ENCODE results near the gene KIF17.

The KIF17 gene

GRCh38 chr1:20723537-20724363 lies 5.9 kb upstream of the KIF17 start:
- no peak for TF ChIP-seq CTCF (IDR thresholded peaks at IDR 0.05)
- Histone ChIP-seq H3K4me1 (no peaks in the 10 kb centered on the region), H3K36me3 (no peaks in the 10 kb centered on the region), H3K27me3 (peaks cover 0 to 16% of the 10 kb centered on the region in 2 donors), H3K27ac (no peak overlapping the region), H3K4me3 (no peak overlapping the region), H3K9me3 (no peaks in the 10 kb centered on the region)
- intact Hi-C loops (cut with DNase I; ENCODE audit: low total_unique reads) = no loop called here
- DNase-seq = peak; percentile 11 to 58

- H3K9me3 ChIP-seq = no peaks in the 10 kb centered on the region
- peaks cover 0 to 10% of the 10 kb centered on the region in 2 donors for H3K27me3 ChIP-seq
- H3K4me1 ChIP-seq = peaks cover 0 to 1% (median under 1%) of the 10 kb centered on the region in 4 donors
- H3K27ac ChIP-seq = no peak overlapping the region
- H3K4me3 ChIP-seq = no peak overlapping the region
- intact Hi-C loops (cut with DNase I; ENCODE audit: low total_unique reads) = no loop called here
- no peak for DNase-seq
- no peaks in the 10 kb centered on the region for H3K36me3 ChIP-seq
- no peak for TF ChIP-seq CTCF (IDR thresholded peaks at IDR 0.05)
Measured at GRCh38 chr1:20723159-20723536, 5.3 kb upstream of the KIF17 start.

- no peak overlapping the region for H3K27ac ChIP-seq
- intact Hi-C loops (cut with DNase I; ENCODE audit: low total_unique reads) = no loop called here
- H3K4me3 ChIP-seq = no peak overlapping the region
- TF ChIP-seq CTCF (IDR thresholded peaks at IDR 0.05) = no peak
- H3K27me3 ChIP-seq = peaks cover 0 to 13% of the 10 kb centered on the region in 2 donors
- H3K9me3 ChIP-seq = no peaks in the 10 kb centered on the region
- peak; percentile 18 to 61 for DNase-seq
- peaks cover 0 to 14% (median 10%) of the 10 kb centered on the region in 4 donors for H3K4me1 ChIP-seq
- H3K36me3 ChIP-seq = no peaks in the 10 kb centered on the region
Measured at GRCh38 chr1:20721117-20722061, 3.6 kb upstream of the KIF17 start.

GRCh38 chr1:20720631-20721091 lies 2.9 kb upstream of the KIF17 start:
- H3K9me3 ChIP-seq = no peaks in the 10 kb centered on the region
- intact Hi-C loops (cut with DNase I; ENCODE audit: low total_unique reads) = no loop called here
- no peak overlapping the region for H3K27ac ChIP-seq
- no peaks in the 10 kb centered on the region for H3K36me3 ChIP-seq
- no peak overlapping the region for H3K4me3 ChIP-seq
- H3K27me3 ChIP-seq = peaks cover 0 to 20% of the 10 kb centered on the region in 2 donors
- H3K4me1 ChIP-seq = peaks cover 0 to 14% (median 10%) of the 10 kb centered on the region in 4 donors
- peak; percentile 17 to 57 for DNase-seq
- no peak for TF ChIP-seq CTCF (IDR thresholded peaks at IDR 0.05)

- Histone ChIP-seq H3K4me3 (no peak overlapping the region), H3K36me3 (no peaks in the 10 kb centered on the region), H3K27me3 (peaks cover 0 to 24% of the 10 kb centered on the region in 2 donors), H3K9me3 (no peaks in the 10 kb centered on the region), H3K27ac (no peak overlapping the region), H3K4me1 (peaks cover 0 to 14% (median 10%) of the 10 kb centered on the region in 4 donors)
- DNase-seq = peak; percentile 13 to 25
- no peak for TF ChIP-seq CTCF (IDR thresholded peaks at IDR 0.05)
- intact Hi-C loops (cut with DNase I; ENCODE audit: low total_unique reads) = loop anchor here (5.0 kb wide), 1 partner anchor 1177 kb away; no protein-coding TSS in a partner anchor
Measured at GRCh38 chr1:20719871-20720620, 2.2 kb upstream of the KIF17 start.

Measured in tibial artery (tissue), 4 donors.